DOHH2 (cell line): Measurements from ENCODE around the gene CEACAM4.

Experiments
- H3F3A ChIP-seq: fragments of 200-600 bp; sonication (generic), shearing (Covaris generic); 2 replicates; pipeline ENCODE4 v1.6.0; 2016; ENCODE audit warnings: antibody characterized with exemption, mild to moderate bottlenecking; ENCODE audit not compliant: control insufficient read depth, insufficient read depth
- H3K27ac ChIP-seq: fragments of 200-600 bp; sonication (generic); 2 replicates; pipeline ENCODE4 v1.5.1; 2014; ENCODE audit warnings: low read depth, mild to moderate bottlenecking, low read length, moderate library complexity
- H3K27me3 ChIP-seq: fragments of 200-600 bp; sonication (generic); 2 replicates; pipeline ENCODE4 v1.6.1; 2014; ENCODE audit warnings: mild to moderate bottlenecking, low read length, mixed read lengths; ENCODE audit not compliant: control insufficient read depth
- H3K36me3 ChIP-seq: fragments of 200-600 bp; sonication (generic); 2 replicates; pipeline ENCODE4 v1.6.1; 2014; ENCODE audit warnings: mild to moderate bottlenecking, low read length, moderate library complexity, mixed read lengths; ENCODE audit not compliant: control insufficient read depth
- H3K4me1 ChIP-seq: fragments of 200-600 bp; sonication (generic); 2 replicates; pipeline ENCODE4 v1.6.1; 2014; ENCODE audit warnings: mild to moderate bottlenecking, low read length, mixed read lengths; ENCODE audit not compliant: control insufficient read depth
- H3K4me2 ChIP-seq: fragments of 200-600 bp; sonication (generic); 2 replicates; pipeline ENCODE4 v1.6.0; 2014; ENCODE audit warnings: mild to moderate bottlenecking, low read length, moderate library complexity
- H3K4me3 ChIP-seq: fragments of 200-600 bp; sonication (generic); 2 replicates; pipeline ENCODE4 v1.5.1; 2014; ENCODE audit warnings: mild to moderate bottlenecking, low read length, mixed read lengths
- H3K79me2 ChIP-seq: fragments of 200-600 bp; sonication (generic); 2 replicates; pipeline ENCODE4 v1.6.1; 2014; ENCODE audit warnings: mild to moderate bottlenecking, low read length, mixed read lengths; ENCODE audit not compliant: control insufficient read depth
- H3K9me2 ChIP-seq: fragments of 200-600 bp; sonication (generic); replicated peaks from 2 replicates; pipeline ENCODE4 v1.6.1; 2014; ENCODE audit warnings: mild to moderate bottlenecking, low read length, mixed read lengths; ENCODE audit not compliant: control insufficient read depth
- H3K9me3 ChIP-seq: fragments of 200-600 bp; sonication (generic); 2 replicates; pipeline ENCODE4 v1.6.1; 2014; ENCODE audit warnings: antibody characterized with exemption, low read length, mixed read lengths; ENCODE audit not compliant: control insufficient read depth, insufficient read depth
- H4K20me1 ChIP-seq: fragments of 200-600 bp; sonication (generic); 2 replicates; pipeline ENCODE4 v1.6.0; 2014; ENCODE audit warnings: low read depth, mild to moderate bottlenecking, antibody characterized with exemption, low read length, moderate library complexity; ENCODE audit not compliant: control insufficient read depth, insufficient read depth
- EZH2phosphoT487 ChIP-seq: fragments of 200-600 bp; sonication (generic); IDR thresholded peaks from 2 replicates; pipeline ENCODE4 v1.6.1; 2017; ENCODE audit warnings: borderline replicate concordance, mild to moderate bottlenecking, antibody characterized with exemption, low read length, moderate library complexity, mixed read lengths
- TF ChIP-seq, protein P1 (sequence below): fragments of 200-600 bp; sonication (generic); IDR thresholded peaks from one replicate; pipeline ENCODE4 v1.5.1; 2014; ENCODE audit warnings: antibody characterized with exemption, mild to moderate bottlenecking, low read depth, low read length; ENCODE audit not compliant: poor library complexity, severe bottlenecking

The CEACAM4 gene

DNA sequence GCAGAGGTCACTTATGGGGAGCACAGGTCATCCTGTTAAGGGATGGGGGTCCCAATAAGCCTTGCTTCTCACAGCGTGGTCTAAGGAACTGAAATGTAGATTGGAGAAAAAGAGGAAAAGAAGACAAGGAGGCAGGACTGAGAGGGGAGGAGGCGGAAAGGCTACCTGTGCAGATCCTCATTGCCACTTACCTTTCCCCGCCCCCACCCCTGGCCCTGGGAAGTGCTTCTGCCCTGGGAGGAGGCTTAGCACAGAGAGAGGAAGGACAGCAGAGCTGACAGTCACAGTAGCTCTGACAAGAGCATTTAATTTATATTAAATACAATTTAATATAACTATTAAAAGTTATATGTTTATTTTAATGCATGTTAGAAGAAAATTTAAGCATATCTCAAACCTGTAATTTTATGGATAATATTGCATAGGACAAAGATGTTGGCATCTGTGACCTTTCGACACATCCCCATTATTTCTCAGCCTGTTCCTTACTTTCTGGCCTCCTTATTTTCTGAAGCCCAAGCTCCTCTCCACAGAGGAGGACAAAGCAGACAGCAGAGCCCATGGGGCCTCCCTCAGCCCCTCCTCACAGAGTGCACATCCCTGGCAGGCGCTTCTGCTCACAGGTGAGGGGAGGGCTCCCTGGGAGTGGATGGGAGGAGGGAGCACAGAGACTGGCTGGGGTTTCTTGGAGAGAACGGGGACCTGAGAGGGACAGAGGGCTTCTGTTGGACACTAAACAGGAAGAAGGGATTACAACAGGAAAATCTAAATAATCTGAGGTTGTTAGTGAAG lies 27.5 kb downstream of the CEACAM4 start:
- H3K27ac ChIP-seq = no peak overlapping the region
- peaks cover 28% of the 10 kb centered on the region for H3K27me3 ChIP-seq
- no peak for TF ChIP-seq EZH2phosphoT487
- TF ChIP-seq, protein P1, sequence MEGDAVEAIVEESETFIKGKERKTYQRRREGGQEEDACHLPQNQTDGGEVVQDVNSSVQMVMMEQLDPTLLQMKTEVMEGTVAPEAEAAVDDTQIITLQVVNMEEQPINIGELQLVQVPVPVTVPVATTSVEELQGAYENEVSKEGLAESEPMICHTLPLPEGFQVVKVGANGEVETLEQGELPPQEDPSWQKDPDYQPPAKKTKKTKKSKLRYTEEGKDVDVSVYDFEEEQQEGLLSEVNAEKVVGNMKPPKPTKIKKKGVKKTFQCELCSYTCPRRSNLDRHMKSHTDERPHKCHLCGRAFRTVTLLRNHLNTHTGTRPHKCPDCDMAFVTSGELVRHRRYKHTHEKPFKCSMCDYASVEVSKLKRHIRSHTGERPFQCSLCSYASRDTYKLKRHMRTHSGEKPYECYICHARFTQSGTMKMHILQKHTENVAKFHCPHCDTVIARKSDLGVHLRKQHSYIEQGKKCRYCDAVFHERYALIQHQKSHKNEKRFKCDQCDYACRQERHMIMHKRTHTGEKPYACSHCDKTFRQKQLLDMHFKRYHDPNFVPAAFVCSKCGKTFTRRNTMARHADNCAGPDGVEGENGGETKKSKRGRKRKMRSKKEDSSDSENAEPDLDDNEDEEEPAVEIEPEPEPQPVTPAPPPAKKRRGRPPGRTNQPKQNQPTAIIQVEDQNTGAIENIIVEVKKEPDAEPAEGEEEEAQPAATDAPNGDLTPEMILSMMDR = no peak

DNA sequence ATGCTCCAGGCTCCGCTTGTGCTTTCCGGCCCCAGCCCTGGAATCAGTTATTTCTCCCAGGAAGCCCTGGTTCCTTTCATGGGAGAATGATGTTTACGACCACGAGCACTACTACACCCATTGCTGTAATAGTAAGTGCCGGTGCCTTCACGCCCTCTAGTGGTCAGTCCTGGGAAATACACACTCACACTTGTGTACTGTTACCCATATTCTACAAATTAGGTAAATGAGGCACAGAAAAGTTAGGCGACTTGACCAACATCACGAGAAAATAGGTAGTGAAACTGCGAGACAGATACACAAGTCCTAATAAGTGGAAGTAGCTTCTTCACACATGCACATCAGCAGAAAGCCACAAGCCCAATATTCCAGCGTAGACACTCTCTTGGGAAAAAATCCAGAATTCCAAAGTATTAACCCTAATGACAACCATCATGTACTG lies 29.3 kb downstream of the CEACAM4 start:
- H3K79me2 ChIP-seq = no peaks in the 10 kb centered on the region
- no peak overlapping the region for H3K27ac ChIP-seq
- H3K9me3 ChIP-seq = no peaks in the 10 kb centered on the region
- H3K9me2 ChIP-seq = no peaks in the 10 kb centered on the region
- no peaks in the 10 kb centered on the region for H3F3A ChIP-seq
- H4K20me1 ChIP-seq = no peaks in the 10 kb centered on the region
- no peak for TF ChIP-seq EZH2phosphoT487
- TF ChIP-seq, protein P1 = peak; percentile 99
- H3K4me1 ChIP-seq = peaks cover 5% of the 10 kb centered on the region
- H3K27me3 ChIP-seq = peaks cover 21% of the 10 kb centered on the region
- no peak overlapping the region for H3K4me3 ChIP-seq
- 0 out of 2 replicates have a peak overlapping the region, but pooled peaks have one; percentile 22 for H3K4me2 ChIP-seq
- H3K36me3 ChIP-seq = no peaks in the 10 kb centered on the region

More for the DNA sequence above, 27.5 kb downstream of the CEACAM4 start:
- Histone ChIP-seq H3K4me1 (peaks cover 5% of the 10 kb centered on the region), H3K4me3 (no peak overlapping the region), H3F3A (no peaks in the 10 kb centered on the region), H3K79me2 (no peaks in the 10 kb centered on the region), H3K4me2 (no peak overlapping the region), H3K9me3 (no peaks in the 10 kb centered on the region), H4K20me1 (no peaks in the 10 kb centered on the region), H3K9me2 (no peaks in the 10 kb centered on the region), H3K36me3 (no peaks in the 10 kb centered on the region)

DNA sequence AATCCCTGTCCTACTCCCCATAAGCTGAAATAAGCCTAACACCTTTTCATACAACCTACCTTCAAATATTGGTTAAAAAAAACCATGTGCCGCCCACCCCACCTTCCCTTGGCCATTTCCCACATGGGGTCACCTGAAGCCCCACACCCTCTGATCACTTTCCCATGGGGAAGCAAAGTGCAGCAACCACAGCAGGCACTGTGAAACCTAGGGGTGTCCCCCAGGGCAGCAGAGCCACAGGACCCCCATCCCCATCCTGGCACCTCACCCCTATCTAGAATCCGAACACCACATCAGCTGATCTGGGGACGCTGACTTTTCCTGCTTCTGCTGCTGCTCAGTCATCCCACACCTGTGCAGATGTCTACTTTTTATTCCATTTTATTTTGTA lies 31.0 kb downstream of the CEACAM4 start:
- Histone ChIP-seq H3K9me2 (no peaks in the 10 kb centered on the region), H3K36me3 (no peaks in the 10 kb centered on the region), H3K79me2 (no peaks in the 10 kb centered on the region), H4K20me1 (no peaks in the 10 kb centered on the region), H3F3A (no peaks in the 10 kb centered on the region), H3K27ac (no peak overlapping the region), H3K4me3 (no peak overlapping the region), H3K27me3 (peaks cover 21% of the 10 kb centered on the region), H3K9me3 (no peaks in the 10 kb centered on the region), H3K4me2 (no peak overlapping the region), H3K4me1 (peaks cover 5% of the 10 kb centered on the region)
- TF ChIP-seq, protein P1 = no peak
- no peak for TF ChIP-seq EZH2phosphoT487
